ENCODE results near the gene PPP1R14C. TPM values are rescaled to one million over a fixed set of nuclear protein-coding genes. Genes with fewer than 3 reads are reported as not detected.
"Not testable (repeated sequence)": the region's sequence is repeated elsewhere in the genome, so short reads cannot be mapped to it uniquely, and the experiment has no call there.

The PPP1R14C gene
- total RNA-seq, 1 donor from 2014 or later = 0.26 TPM

- Mint-ChIP-seq H3K27me3 (ENCODE audit: insufficient read depth, low read depth) (peaks cover 5% of the 10 kb centered on the region), H3K27ac (no peak overlapping the region), H3K9me3 (no peaks in the 10 kb centered on the region), H3K4me3 (no peak overlapping the region), H3K36me3 (no peaks in the 10 kb centered on the region), H3K4me1 (no peaks in the 10 kb centered on the region)
- no peak for DNase-seq (ENCODE audit: low spot score)
- no peak overlapping the region for H3K4me2 ChIP-seq
- no peaks in the 10 kb centered on the region for H3K4me1 ChIP-seq
- H3K9ac ChIP-seq = no peak overlapping the region
- H2AFZ ChIP-seq (replicated peaks) = no peak overlapping the region
- H3K9me3 ChIP-seq (ENCODE audit: low read depth) = no peaks in the 10 kb centered on the region
- H3F3A ChIP-seq (ENCODE audit: low read depth) = no peaks in the 10 kb centered on the region
- no peak overlapping the region for H3K27ac ChIP-seq
- no peaks in the 10 kb centered on the region for H4K20me1 ChIP-seq (ENCODE audit: low read depth)
- H3K79me2 ChIP-seq (ENCODE audit: low read depth) = no peaks in the 10 kb centered on the region
- H3K36me3 ChIP-seq = no peaks in the 10 kb centered on the region
- peaks cover 18% of the 10 kb centered on the region for H3K27me3 ChIP-seq
- no peak overlapping the region for H3K4me3 ChIP-seq
- TF ChIP-seq EZH2 (IDR thresholded peaks at IDR 0.05) (no peak), CTCF (IDR thresholded peaks at IDR 0.05) (no peak), EZH2phosphoT487 (IDR thresholded peaks at IDR 0.05) (no peak)
Measured at GRCh38 chr6:150134280-150134920, 8.4 kb upstream of the PPP1R14C start.

GRCh38 chr6:150137711-150138110, 5.1 kb upstream of the PPP1R14C start:
- DNase-seq (ENCODE audit: low spot score); H3K9ac ChIP-seq; H3K27ac Mint-ChIP-seq; H3K9me3 ChIP-seq (ENCODE audit: low read depth); H3K4me3 ChIP-seq; H2AFZ ChIP-seq (replicated peaks); H3K79me2 ChIP-seq (ENCODE audit: low read depth); H3K4me3 Mint-ChIP-seq; H3K27ac ChIP-seq; H3K4me2 ChIP-seq; H3K36me3 Mint-ChIP-seq; H3K4me1 ChIP-seq; H3K36me3 ChIP-seq; H3K9me3 Mint-ChIP-seq; H3K4me1 Mint-ChIP-seq; H4K20me1 ChIP-seq (ENCODE audit: low read depth): not testable (repeated sequence)
- peaks cover 31% of the 10 kb centered on the region for H3K27me3 Mint-ChIP-seq (ENCODE audit: insufficient read depth, low read depth)
- H3K27me3 ChIP-seq = peaks cover 51% of the 10 kb centered on the region
- H3F3A ChIP-seq (ENCODE audit: low read depth) = peaks cover 11% of the 10 kb centered on the region

GRCh38 chr6:150138638-150139037, 4.2 kb upstream of the PPP1R14C start:
- no peak overlapping the region for H3K4me3 Mint-ChIP-seq
- H3K9me3 Mint-ChIP-seq = no peaks in the 10 kb centered on the region
- no peaks in the 10 kb centered on the region for H4K20me1 ChIP-seq (ENCODE audit: low read depth)
- peaks cover 32% of the 10 kb centered on the region for H3K27me3 Mint-ChIP-seq (ENCODE audit: insufficient read depth, low read depth)
- H3K79me2 ChIP-seq (ENCODE audit: low read depth) = no peaks in the 10 kb centered on the region
- H3K9ac ChIP-seq = no peak overlapping the region
- no peaks in the 10 kb centered on the region for H3K36me3 Mint-ChIP-seq
- H3K4me1 ChIP-seq = peaks cover 4% of the 10 kb centered on the region
- no peak overlapping the region for H3K4me3 ChIP-seq
- TF ChIP-seq EZH2phosphoT487 (IDR thresholded peaks at IDR 0.05) = no peak
- no peak for TF ChIP-seq EZH2 (IDR thresholded peaks at IDR 0.05)
- no peak for TF ChIP-seq CTCF (IDR thresholded peaks at IDR 0.05)
- H3K4me2 ChIP-seq = no peak overlapping the region
- peaks cover 11% of the 10 kb centered on the region for H3F3A ChIP-seq (ENCODE audit: low read depth)
- H3K27me3 ChIP-seq = peaks cover 60% of the 10 kb centered on the region
- peaks cover 6% of the 10 kb centered on the region for H3K4me1 Mint-ChIP-seq
- H2AFZ ChIP-seq (replicated peaks) = no peak overlapping the region
- no peak for DNase-seq (ENCODE audit: low spot score)
- no peaks in the 10 kb centered on the region for H3K36me3 ChIP-seq
- no peaks in the 10 kb centered on the region for H3K9me3 ChIP-seq (ENCODE audit: low read depth)
- no peak overlapping the region for H3K27ac ChIP-seq
- H3K27ac Mint-ChIP-seq = no peak overlapping the region

- Mint-ChIP-seq H3K27me3 (ENCODE audit: insufficient read depth, low read depth) (peaks cover 40% of the 10 kb centered on the region), H3K9me3 (no peaks in the 10 kb centered on the region), H3K4me1 (peaks cover 12% of the 10 kb centered on the region), H3K36me3 (no peaks in the 10 kb centered on the region), H3K27ac (no peak overlapping the region), H3K4me3 (no peak overlapping the region)
- peaks cover 6% of the 10 kb centered on the region for H4K20me1 ChIP-seq (ENCODE audit: low read depth)
- no peaks in the 10 kb centered on the region for H3K79me2 ChIP-seq (ENCODE audit: low read depth)
- TF ChIP-seq EZH2phosphoT487 (IDR thresholded peaks at IDR 0.05) (no peak), CTCF (IDR thresholded peaks at IDR 0.05) (no peak), EZH2 (IDR thresholded peaks at IDR 0.05) (no peak)
- H3K4me2 ChIP-seq = no peak overlapping the region
- no peak for DNase-seq (ENCODE audit: low spot score)
- no peaks in the 10 kb centered on the region for H3K9me3 ChIP-seq (ENCODE audit: low read depth)
- H3K4me3 ChIP-seq = no peak overlapping the region
- H3K9ac ChIP-seq = no peak overlapping the region
- H3F3A ChIP-seq (ENCODE audit: low read depth) = peaks cover 11% of the 10 kb centered on the region
- no peak overlapping the region for H3K27ac ChIP-seq
- H3K4me1 ChIP-seq = peaks cover 4% of the 10 kb centered on the region
- peaks cover 69% of the 10 kb centered on the region for H3K27me3 ChIP-seq
- no peak overlapping the region for H2AFZ ChIP-seq (replicated peaks)
- no peaks in the 10 kb centered on the region for H3K36me3 ChIP-seq
Measured at GRCh38 chr6:150139533-150139932, 3.3 kb upstream of the PPP1R14C start.

All from neural progenitor cell (in vitro differentiated cells).